Endothelial cell (in vitro differentiated cells): ENCODE data around the gene PTPRE. TPM values are rescaled to one million over a fixed set of nuclear protein-coding genes. Genes with fewer than 3 reads are reported as not detected.
"Not testable (repeated sequence)": the region's sequence is repeated elsewhere in the genome, so short reads cannot be mapped to it uniquely, and the experiment has no call there.

Source experiments
- DNase-seq: peaks from one replicate; pipeline ENCODE4 v3.0.0; 2021; ENCODE audit warnings: low spot score
- H3K27ac Mint-ChIP-seq: one replicate; pipeline ENCODE4 v1.8.0; 2021; ENCODE audit warnings: mixed read lengths, inconsistent platforms; ENCODE audit not compliant: unreplicated experiment
- H3K27me3 Mint-ChIP-seq: one replicate; pipeline ENCODE4 v1.8.0; 2021; ENCODE audit warnings: mild to moderate bottlenecking, moderate library complexity, mixed read lengths, inconsistent platforms; ENCODE audit not compliant: unreplicated experiment
- H3K36me3 Mint-ChIP-seq: one replicate; pipeline ENCODE4 v1.8.0; 2021; ENCODE audit warnings: mild to moderate bottlenecking, low read depth, mixed read lengths, inconsistent platforms; ENCODE audit not compliant: unreplicated experiment
- H3K4me1 Mint-ChIP-seq: one replicate; pipeline ENCODE4 v1.8.0; 2021; ENCODE audit warnings: mild to moderate bottlenecking, mixed read lengths, inconsistent platforms; ENCODE audit not compliant: unreplicated experiment
- H3K4me3 Mint-ChIP-seq: one replicate; pipeline ENCODE4 v1.8.0; 2021; ENCODE audit warnings: mild to moderate bottlenecking, mixed read lengths, inconsistent platforms; ENCODE audit not compliant: unreplicated experiment
- H3K9me3 Mint-ChIP-seq: one replicate; pipeline ENCODE4 v1.8.0; 2021; ENCODE audit warnings: mixed read lengths, inconsistent platforms; ENCODE audit not compliant: unreplicated experiment
- total RNA-seq: library from RNA; stranded (reverse); fragmentation: NEBNext Ultra II Directional; extraction: Animal tissue kit (Norgen Biotek cat#: 25700); gene quantifications from one replicate; pipeline ENCODE4 v1.2.1, GENCODE V29; 2021; ENCODE audit not compliant: unreplicated experiment
- TF ChIP-seq, protein P1 (sequence below): fragments of 200-600 bp; sonication (generic); IDR thresholded peaks from one replicate; pipeline ENCODE4 v1.5.0; 2021; ENCODE audit warnings: antibody characterized with exemption; ENCODE audit not compliant: unreplicated experiment

PTPRE gene
- total RNA-seq, 1 donor from 2014 or later: 117 TPM

DNA sequence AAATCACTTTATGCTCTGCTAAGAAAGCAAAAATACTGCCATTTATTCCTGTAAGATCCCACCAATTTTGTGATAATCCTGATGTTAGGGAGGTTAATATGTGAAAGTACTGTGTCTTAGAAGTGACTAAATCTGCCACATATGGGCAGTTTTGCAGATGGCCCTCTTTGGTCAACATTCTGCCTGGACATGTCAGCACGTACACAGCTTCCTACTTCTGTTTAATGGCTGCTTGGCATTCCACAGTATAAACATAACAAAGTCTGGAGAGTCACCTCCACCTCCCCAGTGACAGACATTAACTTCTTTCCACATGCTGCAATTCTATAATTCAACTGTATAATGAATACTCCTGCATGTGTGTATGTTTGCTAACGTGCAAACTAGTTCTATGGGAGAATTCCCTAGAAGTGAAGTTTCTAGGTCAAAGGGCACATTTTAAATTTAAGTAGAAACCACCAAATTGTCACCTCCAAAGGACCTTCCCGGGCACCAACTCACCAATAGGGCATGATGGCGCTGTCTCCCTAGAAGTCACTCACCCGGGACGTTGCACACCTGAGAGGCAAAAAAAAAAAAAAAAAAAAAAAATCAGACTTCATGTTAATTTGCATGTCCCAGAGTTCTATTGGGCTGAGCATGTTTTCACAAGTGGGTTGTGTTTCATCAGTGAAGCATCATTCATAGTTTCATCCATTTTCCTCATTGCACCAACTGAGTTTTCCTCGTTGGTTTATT lies 180.4 kb downstream of the PTPRE start:
- H3K4me3 Mint-ChIP-seq: no peak overlapping the region
- DNase-seq: no peak
- no peak overlapping the region for H3K27ac Mint-ChIP-seq
- H3K36me3 Mint-ChIP-seq: peaks cover 25% of the 10 kb centered on the region
- H3K9me3 Mint-ChIP-seq: no peaks in the 10 kb centered on the region
- peaks cover 5% of the 10 kb centered on the region for H3K27me3 Mint-ChIP-seq
- TF ChIP-seq, protein P1, sequence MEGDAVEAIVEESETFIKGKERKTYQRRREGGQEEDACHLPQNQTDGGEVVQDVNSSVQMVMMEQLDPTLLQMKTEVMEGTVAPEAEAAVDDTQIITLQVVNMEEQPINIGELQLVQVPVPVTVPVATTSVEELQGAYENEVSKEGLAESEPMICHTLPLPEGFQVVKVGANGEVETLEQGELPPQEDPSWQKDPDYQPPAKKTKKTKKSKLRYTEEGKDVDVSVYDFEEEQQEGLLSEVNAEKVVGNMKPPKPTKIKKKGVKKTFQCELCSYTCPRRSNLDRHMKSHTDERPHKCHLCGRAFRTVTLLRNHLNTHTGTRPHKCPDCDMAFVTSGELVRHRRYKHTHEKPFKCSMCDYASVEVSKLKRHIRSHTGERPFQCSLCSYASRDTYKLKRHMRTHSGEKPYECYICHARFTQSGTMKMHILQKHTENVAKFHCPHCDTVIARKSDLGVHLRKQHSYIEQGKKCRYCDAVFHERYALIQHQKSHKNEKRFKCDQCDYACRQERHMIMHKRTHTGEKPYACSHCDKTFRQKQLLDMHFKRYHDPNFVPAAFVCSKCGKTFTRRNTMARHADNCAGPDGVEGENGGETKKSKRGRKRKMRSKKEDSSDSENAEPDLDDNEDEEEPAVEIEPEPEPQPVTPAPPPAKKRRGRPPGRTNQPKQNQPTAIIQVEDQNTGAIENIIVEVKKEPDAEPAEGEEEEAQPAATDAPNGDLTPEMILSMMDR: no peak
- peaks cover 17% of the 10 kb centered on the region for H3K4me1 Mint-ChIP-seq

GRCh38 chr10:128087884-128088709 lies 181.2 kb downstream of the PTPRE start:
- Mint-ChIP-seq H3K4me3 (no peak overlapping the region), H3K27ac (no peak overlapping the region), H3K36me3 (peaks cover 25% of the 10 kb centered on the region), H3K4me1 (peaks cover 17% of the 10 kb centered on the region), H3K9me3 (no peaks in the 10 kb centered on the region), H3K27me3 (peaks cover 5% of the 10 kb centered on the region)
- DNase-seq: peak; percentile 28
- TF ChIP-seq, protein P1: no peak

DNA sequence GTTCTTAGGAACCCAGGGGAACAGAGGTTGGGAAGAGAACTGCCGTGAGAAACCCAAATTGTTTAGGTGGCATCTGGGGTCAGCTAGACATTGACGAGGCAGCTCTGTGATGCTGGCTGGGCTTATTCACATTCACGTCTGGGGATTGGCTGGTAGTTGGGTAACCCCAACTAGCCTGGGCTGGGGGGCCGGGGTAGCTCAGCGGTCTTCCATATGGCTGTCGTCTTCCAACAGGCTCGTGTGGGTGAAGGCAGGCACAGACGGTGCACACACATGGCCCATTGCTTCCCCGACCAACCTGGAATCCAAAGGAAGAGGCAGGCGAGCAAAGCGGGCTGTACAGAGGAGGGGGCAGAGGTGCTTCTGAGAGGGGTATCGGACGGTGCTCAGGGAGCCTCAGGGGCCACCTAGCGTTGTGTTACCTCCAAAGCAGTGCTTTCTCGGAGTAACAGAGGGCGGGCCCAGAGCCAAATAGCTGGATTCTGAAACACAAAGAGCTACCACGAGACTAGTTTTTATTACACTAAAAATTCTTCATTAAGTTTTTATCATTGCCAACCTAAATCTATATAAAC lies 184.8 kb downstream of the PTPRE start:
- Mint-ChIP-seq H3K27ac (no peak overlapping the region), H3K27me3 (peaks cover 6% of the 10 kb centered on the region), H3K9me3 (no peaks in the 10 kb centered on the region), H3K36me3 (no peaks in the 10 kb centered on the region), H3K4me3 (no peak overlapping the region), H3K4me1 (peaks cover 9% of the 10 kb centered on the region)
- TF ChIP-seq, protein P1: no peak
- DNase-seq: peak; percentile 23

GRCh38 chr10:128092454-128092853 lies 185.6 kb downstream of the PTPRE start:
- Mint-ChIP-seq H3K4me3 (no peak overlapping the region), H3K27me3 (peaks cover 7% of the 10 kb centered on the region), H3K9me3 (no peaks in the 10 kb centered on the region), H3K4me1 (peaks cover 4% of the 10 kb centered on the region), H3K36me3 (no peaks in the 10 kb centered on the region), H3K27ac (no peak overlapping the region)
- TF ChIP-seq, protein P1: no peak
- DNase-seq: no peak

DNA sequence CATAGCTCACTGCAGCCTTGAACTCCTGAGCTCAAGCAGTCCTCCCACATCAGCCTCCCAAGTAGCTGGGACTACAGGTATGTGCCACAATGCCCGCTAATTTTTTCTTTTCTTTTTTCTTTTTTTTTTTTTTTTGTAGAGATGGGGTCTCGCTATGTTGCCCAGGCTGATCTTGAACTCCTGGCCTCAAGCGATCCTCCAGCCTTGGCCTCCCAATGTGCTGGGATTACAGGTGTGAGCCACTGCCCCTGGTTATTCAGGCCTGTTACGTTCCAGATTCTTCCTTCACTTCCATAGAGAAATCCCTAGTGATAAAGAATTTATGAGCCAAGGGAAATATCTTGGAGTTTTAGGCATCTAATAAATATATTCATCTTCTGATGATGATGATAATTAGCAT lies 187.7 kb downstream of the PTPRE start:
- H3K4me1 Mint-ChIP-seq, H3K27ac Mint-ChIP-seq: not testable (repeated sequence)

More for the DNA sequence above, 187.7 kb downstream of the PTPRE start:
- H3K27me3 Mint-ChIP-seq, H3K4me3 Mint-ChIP-seq, DNase-seq, H3K9me3 Mint-ChIP-seq, H3K36me3 Mint-ChIP-seq: not testable (repeated sequence)
